Right lobe of liver (tissue), 6 donors: ENCODE results near the gene SFXN3. TPM values are rescaled to one million over a fixed set of nuclear protein-coding genes. Genes with fewer than 3 reads are reported as not detected.

Experiments used
- ATAC-seq, 4 donors: fragments of 200-7000 bp; cut with Tn5 transposase; one replicate each; pipeline ENCODE4 v1.9.1; 2020; ENCODE audit warnings: mild to moderate bottlenecking in 4 of 4, moderate library complexity in 4 of 4
- DNase-seq, 3 donors: peaks; one replicate each; pipeline ENCODE4 v3.0.0-alpha.2; 2020
- H3K27ac ChIP-seq, 3 donors: fragments of 200-600 bp; one replicate each; pipeline ENCODE4 v1.8.0; 2022
- H3K27me3 ChIP-seq, 2 donors: fragments of 200-600 bp; one replicate each; pipeline ENCODE4 v1.8.0; 2022
- H3K36me3 ChIP-seq, 4 donors: fragments of 200-600 bp; sonication (generic) in 1 of 4; one replicate each; pipeline versions ENCODE4 v1.5.1 to v1.8.0; 2017 to 2022; ENCODE audit warnings: control low read depth in 1 of 4
- H3K4me1 ChIP-seq, 4 donors: fragments of 200-600 bp; sonication (generic) in 1 of 4; one replicate each; pipeline versions ENCODE4 v1.5.1 to v1.8.0; 2017 to 2022; ENCODE audit warnings: control low read depth in 1 of 4
- H3K4me3 ChIP-seq, 3 donors: fragments of 200-600 bp; one replicate each; pipeline ENCODE4 v1.8.0; 2022
- H3K9me3 ChIP-seq, 4 donors: fragments of 200-600 bp; sonication (generic) in 1 of 4; one replicate each; pipeline versions ENCODE4 v1.5.1 to v1.8.0; 2017 to 2022; ENCODE audit warnings: control low read depth in 1 of 4
- CTCF ChIP-seq, 4 donors: fragments of 200-600 bp in 3 of 4; fragments of 450-650 bp in 1 of 4; IDR thresholded peaks; one replicate each; pipeline versions ENCODE4 v1.5.1 to v1.8.0; 2016 to 2022; ENCODE audit warnings: antibody characterized with exemption in 4 of 4, mild to moderate bottlenecking in 2 of 4
- POLR2A ChIP-seq: fragments of 450-650 bp; IDR thresholded peaks from one replicate; pipeline ENCODE4 v1.6.1; 2017; ENCODE audit warnings: antibody characterized with exemption, mild to moderate bottlenecking
- WGBS: methylation state at CpG from one replicate; pipeline ENCODE4 v1.1.6; 2018; ENCODE audit warnings: low coverage, low lambda C conversion rate; ENCODE audit not compliant: insufficient coverage; ENCODE audit errors: missing lambda C conversion rate; 5-methylcytosine and 5-hydroxymethylcytosine counted together
- intact Hi-C, 2 donors: fragments of 100-400 bp; cut with DNase I; formaldehyde crosslinking; loops; one replicate each; pipeline versions ENCODE4 v1.11.2 to v1.14.1; 2022
- total RNA-seq, 6 experiments: library from RNA; depleted of rRNA in 2 of 6; stranded (reverse); fragments of >200 nt in 2 of 6; fragmentation: NEBNext Ultra II Directional in 3 of 6; extraction: Animal tissue kit (Norgen Biotek cat#: 25700) in 3 of 6; gene quantifications; one replicate each; pipeline versions ENCODE4 v1.1.0 to v1.2.4, GENCODE V29; 2016 to 2023
- donor health status: DM: no; HTN: yes; CAD: no.
- donor health status: DM: no; HTN: no; CAD: no.
- donor health status: DM: no; HTN: no; CAD: no.
- donor health status: DM: no; HTN: yes; CAD: no.
- donor health status: DM: no; HTN: yes; CAD: no.

The SFXN3 gene
- total RNA-seq, 6 experiments from 2014 or later, result 4.0 to 17.0 (median 7.6) TPM

GRCh38 chr10:101062232-101063049 is 31.4 kb downstream of the SFXN3 start:
- no peaks in the 10 kb centered on the region for H3K9me3 ChIP-seq
- ATAC-seq, result peak; percentile 24 to 49 (median 40)
- peak; percentile 76 to 77 (median 77) for DNase-seq
- no peaks in the 10 kb centered on the region for H3K36me3 ChIP-seq
- TF ChIP-seq POLR2A (no peak), CTCF (IDR thresholded peaks at IDR 0.05) (peak; percentile 57 to 64 (median 59))
- H3K27me3 ChIP-seq, result no peaks in the 10 kb centered on the region
- peaks cover 0 to 33% (median 12%) of the 10 kb centered on the region in 4 donors for H3K4me1 ChIP-seq
- 0% methylated on average over 2 of the region's 63 CpGs for WGBS
- intact Hi-C loops, result no loop called here
- H3K27ac ChIP-seq, result peak overlapping the region in 1 of 3 donors; percentile 1
- peak overlapping the region; percentile 12 to 43 (median 34) for H3K4me3 ChIP-seq

- ATAC-seq, result no peak
- Histone ChIP-seq H3K27ac (no peak overlapping the region), H3K4me3 (peak overlapping the region in 1 of 3 donors; percentile 43), H3K4me1 (peaks cover 0 to 38% (median 14%) of the 10 kb centered on the region in 4 donors), H3K9me3 (no peaks in the 10 kb centered on the region), H3K36me3 (no peaks in the 10 kb centered on the region), H3K27me3 (no peaks in the 10 kb centered on the region)
- peak in 1 of 3 donors; percentile 58 for DNase-seq
- WGBS, result 36% methylated on average over 7 of the region's 19 CpGs
- intact Hi-C loops, result no loop called here
- TF ChIP-seq CTCF (IDR thresholded peaks at IDR 0.05) (no peak), POLR2A (no peak)
These were observed 32.1 kb downstream of the SFXN3 start for GRCh38 chr10:101063050-101063525.

GRCh38 chr10:101063548-101064414 is 32.7 kb downstream of the SFXN3 start:
- TF ChIP-seq CTCF (IDR thresholded peaks at IDR 0.05), result no peak
- TF ChIP-seq POLR2A, result no peak
- no peak for DNase-seq
- peaks cover 0 to 38% (median 14%) of the 10 kb centered on the region in 4 donors for H3K4me1 ChIP-seq
- ATAC-seq, result no peak
- no peaks in the 10 kb centered on the region for H3K36me3 ChIP-seq
- intact Hi-C loops, result no loop called here
- no peak overlapping the region for H3K4me3 ChIP-seq
- H3K27me3 ChIP-seq, result no peaks in the 10 kb centered on the region
- 40% methylated on average over 11 of the region's 15 CpGs for WGBS
- H3K9me3 ChIP-seq, result no peaks in the 10 kb centered on the region
- no peak overlapping the region for H3K27ac ChIP-seq

- Histone ChIP-seq H3K27me3 (no peaks in the 10 kb centered on the region), H3K4me1 (peaks cover 0 to 38% (median 14%) of the 10 kb centered on the region in 4 donors), H3K9me3 (no peaks in the 10 kb centered on the region), H3K4me3 (no peak overlapping the region), H3K36me3 (no peaks in the 10 kb centered on the region), H3K27ac (no peak overlapping the region)
- no peak for DNase-seq
- TF ChIP-seq CTCF (IDR thresholded peaks at IDR 0.05) (no peak), POLR2A (no peak)
- no peak for ATAC-seq
- intact Hi-C loops, result no loop called here
- 80% methylated on average over 6 of the region's 9 CpGs for WGBS
These were observed 33.5 kb downstream of the SFXN3 start for GRCh38 chr10:101064415-101065030.
